ENCODE results near the gene FAM228B. TPM values are rescaled to one million over a fixed set of nuclear protein-coding genes. Genes with fewer than 3 reads are reported as not detected.

The FAM228B gene
- total RNA-seq, 1 donor from 2014 or later = 5.7 TPM

DNA sequence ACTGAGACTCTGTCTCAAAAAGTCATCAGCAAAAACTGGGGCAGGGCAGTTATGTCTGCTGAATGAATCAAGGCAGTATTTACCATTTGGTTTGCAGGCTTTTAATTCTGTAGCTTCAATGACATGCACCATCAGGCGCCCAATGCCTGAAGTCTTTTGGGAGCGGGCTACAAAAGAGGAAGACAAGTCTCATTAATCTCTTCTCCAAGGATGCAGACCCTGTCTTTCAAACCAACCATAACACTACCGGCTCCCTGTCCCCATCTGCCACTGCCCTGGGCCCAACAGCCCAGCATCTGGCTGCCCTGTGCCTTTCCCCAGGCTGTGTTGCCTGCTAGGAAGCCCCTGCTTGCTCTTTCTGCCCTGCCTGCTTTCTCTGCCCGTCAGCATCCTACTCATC lies 81.9 kb downstream of the FAM228B start:
- ATAC-seq = no peak

DNA sequence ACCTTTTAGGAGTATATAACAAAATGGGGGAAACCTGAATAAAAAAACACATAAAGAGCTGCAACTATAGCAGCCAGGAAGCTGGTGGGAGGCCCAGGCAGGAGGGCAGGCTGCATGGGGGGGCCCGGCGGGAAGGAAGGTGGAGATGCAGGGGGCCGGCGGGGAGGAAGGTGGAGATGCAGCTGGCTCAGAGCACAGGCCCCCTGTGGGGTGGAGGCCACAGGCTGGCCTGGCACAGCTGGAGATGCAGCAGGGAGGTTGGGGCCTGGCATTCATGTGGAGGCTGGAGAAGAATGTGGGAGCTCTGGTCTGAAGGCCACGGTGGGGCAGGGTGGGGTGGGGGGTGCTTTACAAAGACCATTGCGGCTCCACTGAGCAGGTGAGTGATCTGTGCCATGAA lies 83.0 kb downstream of the FAM228B start:
- ATAC-seq = no peak

DNA sequence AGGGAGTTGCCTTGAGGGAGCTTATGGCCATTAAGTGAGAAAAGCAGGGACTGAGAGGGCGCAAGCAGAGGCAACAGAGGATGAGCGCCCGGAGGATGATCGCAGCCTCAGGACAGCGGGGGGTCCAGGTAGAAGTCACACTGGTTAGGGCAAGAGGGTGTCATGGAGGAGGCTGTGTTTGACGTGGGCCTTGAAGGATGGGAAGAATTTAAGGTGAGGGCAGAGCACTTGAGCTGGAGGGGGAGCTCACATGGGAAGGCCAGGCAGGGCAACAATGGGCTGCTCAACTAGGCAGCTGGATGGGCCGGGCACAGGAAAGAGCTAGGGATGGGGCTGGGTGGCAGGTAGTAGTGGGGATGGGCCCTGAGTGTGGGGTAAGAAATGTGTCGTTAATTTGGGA lies 83.4 kb downstream of the FAM228B start:
- ATAC-seq = no peak

DNA sequence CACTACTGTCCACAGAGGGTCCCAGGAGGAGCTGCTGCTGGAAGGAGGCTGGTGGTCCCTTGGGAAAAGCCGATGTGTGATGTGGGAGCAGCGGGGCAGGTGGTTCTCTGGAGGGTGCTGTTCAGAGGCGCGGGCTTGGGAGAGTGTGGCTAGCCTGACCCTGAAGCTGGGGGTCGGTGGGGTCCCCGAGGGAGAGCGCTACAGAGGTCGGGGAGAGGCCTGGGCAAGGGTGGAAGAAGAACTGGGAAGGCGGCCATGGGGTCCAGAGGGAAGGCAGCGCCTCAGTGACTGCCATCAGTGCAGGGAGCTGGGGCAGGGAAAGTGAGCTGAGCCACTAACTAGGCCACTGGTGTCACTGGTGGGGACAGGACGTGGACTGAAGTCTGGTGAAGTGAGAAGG lies 84.1 kb downstream of the FAM228B start:
- ATAC-seq = peak; percentile 19

DNA sequence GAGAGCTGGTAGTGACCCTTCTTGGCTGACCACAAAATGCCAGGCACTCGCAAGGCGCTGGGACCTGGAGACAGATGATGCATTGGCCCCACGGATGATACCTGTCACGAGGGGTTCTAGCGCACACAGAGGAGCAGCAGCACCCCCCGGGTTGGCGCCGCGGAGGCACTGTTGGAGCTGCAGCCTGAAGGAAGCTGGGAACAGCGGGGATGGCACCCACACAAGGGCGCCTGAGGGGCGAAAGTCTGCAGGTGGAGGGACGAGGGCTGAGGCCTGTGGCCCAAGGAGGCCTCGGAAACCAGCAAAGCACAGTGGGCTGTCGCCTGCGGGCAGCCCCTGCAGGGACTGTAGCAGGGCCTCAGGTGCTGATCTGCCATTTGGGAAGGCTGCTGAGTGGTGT lies 85.2 kb downstream of the FAM228B start:
- ATAC-seq = no peak

DNA sequence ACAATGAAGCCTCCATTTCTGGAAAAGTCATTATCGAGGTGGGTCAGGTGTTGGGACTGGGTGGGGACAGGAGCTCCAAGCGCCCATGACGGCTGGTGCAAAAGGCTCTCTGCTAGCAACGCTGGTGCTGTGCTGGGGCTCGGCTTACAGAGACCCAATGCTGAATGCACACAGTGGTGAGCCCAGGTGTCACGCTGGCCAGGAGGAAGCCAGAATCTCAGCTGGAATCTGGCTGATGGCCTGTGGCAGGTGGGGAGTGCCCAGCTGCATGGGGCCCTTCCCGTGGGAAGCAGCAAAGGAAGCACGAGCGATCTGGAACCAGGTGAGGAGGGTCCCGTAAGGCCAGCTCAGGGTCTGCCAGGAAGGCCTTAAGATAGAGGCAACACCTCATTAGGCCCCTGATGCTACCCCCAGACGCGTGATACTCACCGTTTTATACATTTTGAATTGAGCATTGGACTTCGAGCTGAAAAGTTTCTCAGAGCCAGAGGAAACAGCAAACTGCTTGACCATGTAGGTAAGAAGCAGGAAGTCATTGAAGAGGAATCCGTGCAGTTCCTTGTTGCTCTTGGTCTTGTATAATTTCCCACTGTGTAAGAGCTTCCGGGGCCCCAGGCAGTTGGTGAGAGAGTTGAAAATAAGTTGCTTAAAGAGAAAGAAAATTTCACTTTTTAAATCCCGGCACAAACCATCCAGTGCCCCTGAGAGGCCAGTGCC lies 86.3 kb downstream of the FAM228B start:
- no peak for ATAC-seq

DNA sequence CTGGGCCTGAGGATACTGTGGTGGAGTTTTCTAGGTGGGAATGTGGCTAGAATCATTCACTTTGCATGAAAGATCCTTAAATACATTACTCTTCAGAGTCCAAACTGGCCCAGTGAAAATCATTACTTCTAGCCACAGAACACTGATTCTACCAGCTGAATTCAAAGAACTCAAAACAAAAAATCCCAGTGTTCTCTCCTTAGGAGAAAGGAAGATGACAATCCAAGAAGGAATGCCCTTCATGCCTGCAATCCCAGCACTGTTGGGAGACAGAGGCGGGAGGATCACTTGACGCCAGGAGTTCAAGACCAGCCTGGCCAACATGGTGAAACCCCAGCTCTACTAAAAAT lies 86.8 kb downstream of the FAM228B start:
- ATAC-seq = no peak

DNA sequence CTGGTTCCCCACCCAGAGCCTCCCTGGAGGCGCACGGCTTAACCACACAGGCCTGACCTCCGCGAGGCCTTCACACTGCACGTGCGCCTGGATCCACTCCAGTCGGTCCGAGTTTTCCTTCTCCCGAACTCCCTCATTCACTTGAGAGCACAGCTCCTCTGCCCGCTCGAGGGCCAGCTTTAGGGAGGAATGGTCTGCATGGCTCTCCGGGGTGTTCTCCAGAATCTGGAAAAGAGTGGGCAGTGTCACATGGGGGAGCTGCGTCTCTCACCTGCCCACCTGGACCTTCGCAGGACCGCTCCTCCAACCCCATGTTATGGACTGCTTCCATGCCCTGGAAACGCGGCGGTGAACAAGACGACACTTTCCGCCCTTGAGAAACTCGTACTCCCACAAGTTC lies 87.5 kb downstream of the FAM228B start:
- ATAC-seq = no peak

DNA sequence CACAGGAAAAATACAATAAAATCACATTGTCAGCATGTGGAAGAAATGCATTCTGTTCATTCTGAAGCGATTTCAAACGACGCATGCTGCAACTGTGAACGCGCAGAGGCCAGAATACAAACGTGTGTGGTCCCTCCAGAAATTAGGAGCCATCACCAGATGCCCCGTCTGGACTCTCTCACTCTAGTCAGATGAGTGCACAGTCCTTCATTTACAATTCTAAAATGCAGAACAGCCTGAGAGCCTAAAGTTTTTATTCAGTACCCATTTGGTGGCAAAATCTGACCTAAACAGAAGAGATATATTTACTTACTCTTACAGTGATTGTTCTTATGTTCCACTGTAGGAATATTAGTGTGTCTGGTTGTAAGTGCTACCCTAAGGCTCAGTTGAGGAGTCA lies 88.1 kb downstream of the FAM228B start:
- ATAC-seq = no peak

DNA sequence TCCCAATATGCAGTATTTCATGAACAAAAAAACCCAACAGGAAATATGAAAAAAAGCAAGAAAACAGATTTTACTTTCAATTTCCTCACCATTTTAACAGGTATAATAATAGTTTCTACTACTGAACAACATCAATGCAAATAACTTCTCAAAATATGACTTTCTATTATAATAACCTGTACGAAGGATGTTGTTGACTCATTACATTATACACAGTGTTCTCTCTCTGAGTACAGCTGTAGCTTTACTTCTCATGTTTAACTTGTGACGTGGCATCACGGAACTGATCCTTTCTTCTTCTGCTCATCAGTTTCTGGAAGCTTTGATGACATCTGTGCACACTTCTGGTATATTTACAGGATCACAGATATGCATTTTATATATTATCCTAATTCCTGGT lies 91.6 kb downstream of the FAM228B start:
- no peak for ATAC-seq

Other genes starting within 250 kb of the FAM228B start
- gene ATAD2B, start 196.3 kb upstream of the FAM228B start, total RNA-seq = 17.0 TPM
- 10.4 TPM for gene UBXN2A, start 183.0 kb upstream of the FAM228B start, total RNA-seq
- not detected for gene MFSD2B, start 113.4 kb upstream of the FAM228B start, total RNA-seq
- 3.3 TPM for gene WDCP, start 76.1 kb upstream of the FAM228B start, total RNA-seq
- 6.2 TPM for gene FKBP1B, start 73.7 kb upstream of the FAM228B start, total RNA-seq
- gene SF3B6, start 47.1 kb upstream of the FAM228B start, total RNA-seq = 85.7 TPM
- 102 TPM for gene TP53I3, start 38.6 kb upstream of the FAM228B start, total RNA-seq
- 0.24 TPM for gene PFN4, start 135 bp upstream of the FAM228B start, total RNA-seq
- gene FAM228A, start 51.6 kb downstream of the FAM228B start, total RNA-seq = not detected
- 66.5 TPM for gene ITSN2, start 237.1 kb downstream of the FAM228B start, total RNA-seq

Data from esophagus mucosa (tissue), 1 donor.